Keratinocyte (primary cell): ENCODE measurements around the gene CBFA2T3.

Source experiments
- CTCF ChIP-seq, 3 experiments: IDR thresholded peaks in 1 of 3; conservative IDR thresholded peaks in 1 of 3; optimal IDR thresholded peaks in 1 of 3; 2 replicates in 2 of 3; 3 replicates in 1 of 3; pipeline versions ENCODE3 to v1.5.1; 2011; ENCODE audit warnings: low read length in 3 of 3, mild to moderate bottlenecking in 3 of 3, moderate library complexity in 2 of 3, control low read depth in 1 of 3, inconsistent platforms in 1 of 3; ENCODE audit not compliant: insufficient read depth in 2 of 3; ENCODE audit errors: extremely low read depth in 1 of 3
- EZH2 ChIP-seq: IDR thresholded peaks from one replicate; pipeline ENCODE4 v1.6.1; 2012; ENCODE audit warnings: inconsistent platforms, mild to moderate bottlenecking, low read length, moderate library complexity

DNA sequence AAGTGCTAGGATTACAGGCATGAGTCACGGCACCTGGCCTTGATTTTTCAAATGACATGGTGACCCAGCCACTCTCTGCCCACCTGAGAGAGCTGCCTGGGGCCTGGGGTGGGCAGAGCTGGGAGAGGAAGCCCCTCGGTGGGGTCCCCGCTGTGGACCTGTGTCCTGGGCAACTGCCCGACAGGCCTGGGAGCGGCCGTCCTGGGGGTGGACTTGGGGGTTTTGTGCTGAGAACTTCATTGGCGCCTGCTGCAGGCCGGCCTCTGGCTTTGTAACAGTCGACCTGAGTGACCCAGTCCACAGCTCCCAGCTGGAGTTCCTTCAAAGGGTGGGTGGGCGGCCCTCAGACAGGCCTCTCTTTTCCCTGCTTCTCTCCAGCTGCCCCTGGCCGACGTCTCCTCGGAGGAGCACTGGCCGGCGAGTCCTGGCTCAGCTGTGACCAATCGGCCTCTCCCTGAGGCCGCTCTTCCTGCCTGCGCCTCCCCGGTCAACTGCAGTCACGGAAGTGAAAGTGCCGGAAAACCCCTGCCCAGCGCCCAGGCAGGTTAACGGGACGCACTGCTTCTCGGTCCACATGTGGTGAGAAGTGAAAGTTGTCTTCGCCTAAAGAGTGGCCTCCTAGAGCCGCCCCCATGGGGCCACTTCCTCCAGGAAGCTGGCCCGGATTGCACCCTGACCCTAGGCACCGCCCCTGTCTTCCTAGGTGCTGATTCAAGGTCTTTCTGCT lies 5.5 kb downstream of the CBFA2T3 start:
- TF ChIP-seq CTCF (optimal IDR thresholded peaks at IDR 0.05 in 1 of 3, IDR thresholded peaks at IDR 0.05 in 1 of 3, conservative IDR thresholded peaks at IDR 0.05 in 1 of 3; ENCODE audit: extremely low read depth in 1 of 3, insufficient read depth in 2 of 3, low read length in 3 of 3) = no peak
- TF ChIP-seq EZH2 = no peak
